Measurements from ENCODE around the gene PPP1R10. TPM values are rescaled to one million over a fixed set of nuclear protein-coding genes. Genes with fewer than 3 reads are reported as not detected.

The PPP1R10 gene
- total RNA-seq, 2 donors from 2014 or later, result 36.1 to 48.1 TPM

- DNase-seq (no peak), ATAC-seq (no peak)
- Histone ChIP-seq H3K9me3 (no peaks in the 10 kb centered on the region), H3K36me3 (replicated peaks in 1 of 2; ENCODE audit: insufficient read depth in 1 of 2, low read depth in 2 of 2) (peaks cover 0 to 7% of the 10 kb centered on the region in 2 donors), H3K27me3 (no peaks in the 10 kb centered on the region), H3K4me3 (no peak overlapping the region), H3K4me1 (peaks cover 48% of the 10 kb centered on the region), H3K27ac (peak overlapping the region in 3 of 4 donors; percentile 96 to 97 (median 96))
- TF ChIP-seq, protein P1, sequence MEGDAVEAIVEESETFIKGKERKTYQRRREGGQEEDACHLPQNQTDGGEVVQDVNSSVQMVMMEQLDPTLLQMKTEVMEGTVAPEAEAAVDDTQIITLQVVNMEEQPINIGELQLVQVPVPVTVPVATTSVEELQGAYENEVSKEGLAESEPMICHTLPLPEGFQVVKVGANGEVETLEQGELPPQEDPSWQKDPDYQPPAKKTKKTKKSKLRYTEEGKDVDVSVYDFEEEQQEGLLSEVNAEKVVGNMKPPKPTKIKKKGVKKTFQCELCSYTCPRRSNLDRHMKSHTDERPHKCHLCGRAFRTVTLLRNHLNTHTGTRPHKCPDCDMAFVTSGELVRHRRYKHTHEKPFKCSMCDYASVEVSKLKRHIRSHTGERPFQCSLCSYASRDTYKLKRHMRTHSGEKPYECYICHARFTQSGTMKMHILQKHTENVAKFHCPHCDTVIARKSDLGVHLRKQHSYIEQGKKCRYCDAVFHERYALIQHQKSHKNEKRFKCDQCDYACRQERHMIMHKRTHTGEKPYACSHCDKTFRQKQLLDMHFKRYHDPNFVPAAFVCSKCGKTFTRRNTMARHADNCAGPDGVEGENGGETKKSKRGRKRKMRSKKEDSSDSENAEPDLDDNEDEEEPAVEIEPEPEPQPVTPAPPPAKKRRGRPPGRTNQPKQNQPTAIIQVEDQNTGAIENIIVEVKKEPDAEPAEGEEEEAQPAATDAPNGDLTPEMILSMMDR (IDR thresholded peaks at IDR 0.05), result no peak
- TF ChIP-seq POLR2A (IDR thresholded peaks at IDR 0.05), result peak in 1 of 3 donors; percentile 33
- intact Hi-C loops (cut with DNase I), result no loop called here
These were observed 3.6 kb downstream of the PPP1R10 start for GRCh38 chr6:30613251-30614043.

GRCh38 chr6:30612687-30613248, 4.3 kb downstream of the PPP1R10 start:
- ATAC-seq, result no peak
- intact Hi-C loops (cut with DNase I), result no loop called here
- Histone ChIP-seq H3K27ac (peak overlapping the region in 3 of 4 donors; percentile 1 to 96 (median 96)), H3K4me1 (peaks cover 46% of the 10 kb centered on the region), H3K9me3 (no peaks in the 10 kb centered on the region), H3K4me3 (no peak overlapping the region), H3K36me3 (replicated peaks in 1 of 2; ENCODE audit: insufficient read depth in 1 of 2, low read depth in 2 of 2) (peaks cover 0 to 7% of the 10 kb centered on the region in 2 donors), H3K27me3 (no peaks in the 10 kb centered on the region)
- 25% methylated on average over 6 of the region's 6 CpGs for WGBS, 2 donors
- TF ChIP-seq, protein P1 (IDR thresholded peaks at IDR 0.05), result no peak
- TF ChIP-seq POLR2A (IDR thresholded peaks at IDR 0.05), result peak in 2 of 3 donors; percentile 6 to 18
- no peak for DNase-seq

DNA sequence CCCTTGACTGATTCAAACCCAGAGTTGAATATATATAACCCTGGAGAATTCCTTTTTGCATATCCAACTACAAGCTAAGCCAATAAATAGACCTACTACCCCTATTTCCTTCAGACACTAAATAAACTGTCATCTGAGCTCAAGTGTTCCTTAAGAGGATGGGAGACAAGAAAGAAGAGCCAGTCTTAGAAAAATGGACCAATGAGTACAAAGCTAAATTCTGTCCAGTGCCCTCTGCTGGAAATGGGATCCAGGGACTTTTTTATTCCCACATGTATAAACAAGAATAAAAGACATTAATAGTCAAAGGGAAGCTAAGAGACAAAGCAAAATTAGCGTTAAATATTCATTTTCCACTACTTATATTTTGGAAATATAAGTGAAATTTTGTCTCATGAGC, 4.8 kb downstream of the PPP1R10 start:
- Histone ChIP-seq H3K27ac (peak overlapping the region in 3 of 4 donors; percentile 1 to 96 (median 96)), H3K36me3 (replicated peaks in 1 of 2; ENCODE audit: insufficient read depth in 1 of 2, low read depth in 2 of 2) (peaks cover 0 to 9% of the 10 kb centered on the region in 2 donors), H3K27me3 (no peaks in the 10 kb centered on the region), H3K4me3 (no peak overlapping the region), H3K9me3 (no peaks in the 10 kb centered on the region), H3K4me1 (peaks cover 46% of the 10 kb centered on the region)
- DNase-seq (no peak), ATAC-seq (no peak)
- 48 to 61% methylated on average over 1 of the region's 1 CpG for WGBS, 2 donors
- intact Hi-C loops (cut with DNase I), result no loop called here
- peak in 1 of 3 donors; percentile 4 for TF ChIP-seq POLR2A (IDR thresholded peaks at IDR 0.05)
- TF ChIP-seq, protein P1 (IDR thresholded peaks at IDR 0.05), result peak in 3 of 7 experiments; percentile 15 to 23 (median 18)

DNA sequence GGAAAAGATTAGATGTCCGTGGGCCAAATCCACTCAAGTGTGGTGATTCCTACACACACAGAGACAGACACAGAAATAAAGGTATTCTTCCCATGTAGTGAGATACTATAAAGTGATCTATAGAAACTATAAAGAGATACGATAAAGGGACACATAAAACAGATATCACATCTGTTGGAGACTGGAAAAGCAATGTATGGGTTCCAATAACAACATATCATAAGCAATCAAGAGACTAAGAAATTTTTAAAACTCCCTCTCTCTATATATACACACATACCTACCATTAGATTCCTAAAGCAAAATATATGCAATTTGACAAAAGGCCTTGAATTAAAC, 5.2 kb downstream of the PPP1R10 start:
- H3K27me3 ChIP-seq, result no peaks in the 10 kb centered on the region
- DNase-seq (no peak), ATAC-seq (no peak)
- H3K36me3 ChIP-seq (replicated peaks in 1 of 2; ENCODE audit: insufficient read depth in 1 of 2, low read depth in 2 of 2), result peaks cover under 1 to 11% of the 10 kb centered on the region in 2 donors
- no peak overlapping the region for H3K4me3 ChIP-seq
- H3K27ac ChIP-seq, result peak overlapping the region in 1 of 4 donors; percentile 1
- 26 to 35% methylated on average over 2 of the region's 2 CpGs for WGBS, 2 donors
- intact Hi-C loops (cut with DNase I), result no loop called here
- H3K9me3 ChIP-seq, result no peaks in the 10 kb centered on the region
- peaks cover 46% of the 10 kb centered on the region for H3K4me1 ChIP-seq
- TF ChIP-seq, protein P1 (IDR thresholded peaks at IDR 0.05), result no peak
- TF ChIP-seq POLR2A (IDR thresholded peaks at IDR 0.05), result no peak

Data from body of pancreas (tissue), 4 donors.